Measurements from ENCODE around the gene REM2.
"Not testable (repeated sequence)": the region's sequence is repeated elsewhere in the genome, so short reads cannot be mapped to it uniquely, and the experiment has no call there.

REM2 gene

GRCh38 chr14:22900081-22900799 is 17.2 kb downstream of the REM2 start:
- DNase-seq: peak; percentile 21

GRCh38 chr14:22901799-22902198 is 18.8 kb downstream of the REM2 start:
- no peak for DNase-seq

GRCh38 chr14:22903742-22904087 is 20.7 kb downstream of the REM2 start:
- DNase-seq: no peak

GRCh38 chr14:22905627-22906026 is 22.6 kb downstream of the REM2 start:
- DNase-seq: no peak

- no peak for DNase-seq
Measured at GRCh38 chr14:22906073-22906472, 23.1 kb downstream of the REM2 start.

GRCh38 chr14:22907429-22907828 is 24.4 kb downstream of the REM2 start:
- no peak for DNase-seq

- no peak for DNase-seq
Measured at GRCh38 chr14:22908601-22909000, 25.6 kb downstream of the REM2 start.

GRCh38 chr14:22910916-22911315 is 27.9 kb downstream of the REM2 start:
- no peak for DNase-seq

- DNase-seq: not testable (repeated sequence)
Measured at GRCh38 chr14:22914836-22915235, 31.8 kb downstream of the REM2 start.

GRCh38 chr14:22915886-22916521 is 33.0 kb downstream of the REM2 start:
- no peak for DNase-seq

GRCh38 chr14:22918804-22919600 is 36.0 kb downstream of the REM2 start, which contains the start of gene RBM23:
RBM23 (minus strand) TSS chr14:22919149.
- peak; percentile 100 for DNase-seq

GRCh38 chr14:22919601-22919921 is 36.5 kb downstream of the REM2 start:
- no peak for DNase-seq

GRCh38 chr14:22920697-22921096 is 37.7 kb downstream of the REM2 start:
- DNase-seq: no peak

GRCh38 chr14:22922294-22922693 is 39.3 kb downstream of the REM2 start:
- DNase-seq: no peak

GRCh38 chr14:22923746-22924145 is 40.7 kb downstream of the REM2 start:
- DNase-seq: no peak

GRCh38 chr14:22925513-22925912 is 42.5 kb downstream of the REM2 start:
- DNase-seq: no peak

- DNase-seq: no peak
Measured at GRCh38 chr14:22926316-22926715, 43.3 kb downstream of the REM2 start.

GRCh38 chr14:22928237-22929103 is 45.4 kb downstream of the REM2 start:
- no peak for DNase-seq

GRCh38 chr14:22929104-22929960 is 46.3 kb downstream of the REM2 start, which contains the start of gene PRMT5:
PRMT5 (minus strand) TSS chr14:22929376; CDS start chr14:22929361, 15 bp downstream.
- DNase-seq: peak; percentile 100

GRCh38 chr14:22929961-22930364 is 46.9 kb downstream of the REM2 start:
- no peak for DNase-seq

- DNase-seq: no peak
Measured at GRCh38 chr14:22932146-22932545, 49.1 kb downstream of the REM2 start.

GRCh38 chr14:22935156-22935555 is 52.1 kb downstream of the REM2 start:
- no peak for DNase-seq
